Suprapubic skin (tissue), 4 donors: ENCODE results near the gene LHX3.

Experiments
- CTCF ChIP-seq, 2 donors: fragments of 200-600 bp in 1 of 2; fragments of 450-650 bp in 1 of 2; sonication (generic) in 1 of 2; IDR thresholded peaks; one replicate each; pipeline ENCODE4 v1.5.1; 2016 to 2019; ENCODE audit warnings: antibody characterized with exemption in 2 of 2, mild to moderate bottlenecking in 1 of 2, moderate library complexity in 1 of 2
- POLR2A ChIP-seq, 2 donors: fragments of 450-650 bp; IDR thresholded peaks; one replicate each; pipeline ENCODE4 v1.6.1; 2017; ENCODE audit warnings: antibody characterized with exemption in 2 of 2, mild to moderate bottlenecking in 2 of 2, moderate library complexity in 2 of 2
- POLR2AphosphoS5 ChIP-seq, 3 donors: sonication (generic); formaldehyde crosslinking; IDR thresholded peaks; one replicate each; pipeline ENCODE4 v1.6.1; 2017; ENCODE audit warnings: antibody characterized with exemption in 3 of 3

GRCh38 chr9:136202454-136203407 is 2.2 kb downstream of the LHX3 start:
- TF ChIP-seq POLR2A (IDR thresholded peaks at IDR 0.05) (no peak), POLR2AphosphoS5 (IDR thresholded peaks at IDR 0.05) (no peak), CTCF (IDR thresholded peaks at IDR 0.05) (no peak)
